Tibial artery (tissue), 4 donors: ENCODE results near the gene ONECUT3.
A peak's percentile ranks its signal among the peaks of the same experiment; 100 is the strongest.

Experiments
- DNase-seq, 2 donors: peaks; one replicate each; pipeline ENCODE4 v3.0.0-alpha.2; 2019
- H3K27ac ChIP-seq, 2 donors: fragments of 200-600 bp; sonication (generic) in 1 of 2; 1 replicate in 1 of 2; 2 replicates in 1 of 2; pipeline ENCODE4 v1.5.1; 2018 to 2019; ENCODE audit warnings: mild to moderate bottlenecking in 1 of 2
- H3K27me3 ChIP-seq, 2 donors: fragments of 200-600 bp; sonication (generic) in 1 of 2; one replicate each; pipeline versions ENCODE4 v1.5.1 to v1.6.0; 2016 to 2019
- H3K36me3 ChIP-seq, 3 donors: fragments of 200-600 bp; sonication (generic) in 2 of 3; one replicate each; pipeline ENCODE4 v1.5.1; 2016 to 2019; ENCODE audit warnings: mild to moderate bottlenecking in 2 of 3
- H3K4me1 ChIP-seq, 4 donors: fragments of 200-600 bp; sonication (generic) in 2 of 4; 1 replicate in 3 of 4; 2 replicates in 1 of 4; pipeline ENCODE4 v1.5.1; 2016 to 2019
- H3K4me3 ChIP-seq, 2 donors: fragments of 200-600 bp; sonication (generic) in 1 of 2; 1 replicate in 1 of 2; 2 replicates in 1 of 2; pipeline ENCODE4 v1.5.1; 2018 to 2019; ENCODE audit warnings: mild to moderate bottlenecking in 2 of 2
- H3K9me3 ChIP-seq, 3 donors: fragments of 200-600 bp; sonication (generic) in 1 of 3; one replicate each; pipeline ENCODE4 v1.5.1; 2016 to 2019
- intact Hi-C: fragments of 100-400 bp; cut with DNase I; formaldehyde crosslinking; loops from one replicate; pipeline ENCODE4 v1.15.0; 2023; ENCODE audit warnings: low total_unique reads
- TF ChIP-seq, protein P1 (sequence below), 2 experiments: fragments of 200-600 bp in 1 of 2; fragments of 450-650 bp in 1 of 2; IDR thresholded peaks; one replicate each; pipeline ENCODE4 v1.5.1; 2017 to 2019; ENCODE audit warnings: antibody characterized with exemption in 2 of 2, mild to moderate bottlenecking in 1 of 2, moderate library complexity in 1 of 2

ONECUT3 gene

DNA sequence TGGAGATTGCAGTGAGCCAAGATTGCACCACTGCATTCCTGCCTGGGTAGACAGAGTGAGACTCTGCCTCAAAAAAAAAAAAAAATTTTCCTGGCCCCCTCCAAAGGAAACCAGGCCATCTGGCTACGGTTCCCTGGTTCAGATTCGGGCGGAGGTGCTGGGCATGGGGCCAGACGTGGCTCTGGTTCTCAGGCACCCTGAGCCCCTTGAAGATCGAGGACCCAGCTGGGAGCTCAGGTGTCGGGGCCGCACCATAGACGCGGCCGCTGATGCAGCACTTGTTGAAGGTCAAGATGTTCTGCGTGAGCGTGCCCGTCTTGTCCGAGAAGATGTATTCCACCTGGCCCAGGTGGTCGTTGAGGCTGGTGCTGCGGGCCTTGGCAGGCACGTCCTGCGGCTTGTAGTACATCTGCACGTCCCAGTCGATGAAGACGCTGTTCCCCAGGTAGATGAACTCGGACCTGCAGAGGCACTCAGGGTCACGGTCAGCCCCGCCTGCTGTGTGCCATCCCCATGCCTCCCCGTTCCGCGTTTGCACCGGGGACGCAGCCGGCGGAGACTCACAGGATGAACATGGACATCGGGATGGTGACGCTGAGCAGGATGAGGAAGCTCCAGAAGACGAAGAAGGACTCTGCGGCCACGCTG is 46.5 kb downstream of the ONECUT3 start:
- peaks cover 0 to 22% of the 10 kb centered on the region in 2 donors for H3K27me3 ChIP-seq
- intact Hi-C loops: no loop called here
- no peak for DNase-seq

DNA sequence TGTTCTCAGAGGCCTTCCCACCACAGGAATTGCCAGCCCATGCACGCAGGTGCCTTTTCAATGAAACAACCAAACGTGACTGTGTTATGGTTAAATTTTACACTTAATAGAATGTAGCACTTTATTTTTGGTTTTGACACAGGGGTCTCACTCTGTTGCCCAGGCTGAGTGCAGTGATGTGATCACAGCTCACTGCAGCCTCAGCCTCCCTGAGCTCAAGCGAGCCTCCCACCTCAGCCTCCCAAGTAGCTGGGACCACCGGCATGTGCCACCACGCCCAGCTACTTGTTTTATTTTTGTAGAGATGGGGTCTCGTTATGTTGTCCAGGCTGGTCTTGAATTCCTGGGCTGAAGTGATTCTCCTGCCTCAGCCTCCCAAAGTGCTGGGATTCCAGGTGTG is 51.6 kb downstream of the ONECUT3 start:
- Histone ChIP-seq H3K36me3 (no peaks in the 10 kb centered on the region), H3K9me3 (no peaks in the 10 kb centered on the region), H3K4me3 (no peak overlapping the region), H3K27ac (no peak overlapping the region), H3K4me1 (no peaks in the 10 kb centered on the region), H3K27me3 (no peaks in the 10 kb centered on the region)
- TF ChIP-seq, protein P1, sequence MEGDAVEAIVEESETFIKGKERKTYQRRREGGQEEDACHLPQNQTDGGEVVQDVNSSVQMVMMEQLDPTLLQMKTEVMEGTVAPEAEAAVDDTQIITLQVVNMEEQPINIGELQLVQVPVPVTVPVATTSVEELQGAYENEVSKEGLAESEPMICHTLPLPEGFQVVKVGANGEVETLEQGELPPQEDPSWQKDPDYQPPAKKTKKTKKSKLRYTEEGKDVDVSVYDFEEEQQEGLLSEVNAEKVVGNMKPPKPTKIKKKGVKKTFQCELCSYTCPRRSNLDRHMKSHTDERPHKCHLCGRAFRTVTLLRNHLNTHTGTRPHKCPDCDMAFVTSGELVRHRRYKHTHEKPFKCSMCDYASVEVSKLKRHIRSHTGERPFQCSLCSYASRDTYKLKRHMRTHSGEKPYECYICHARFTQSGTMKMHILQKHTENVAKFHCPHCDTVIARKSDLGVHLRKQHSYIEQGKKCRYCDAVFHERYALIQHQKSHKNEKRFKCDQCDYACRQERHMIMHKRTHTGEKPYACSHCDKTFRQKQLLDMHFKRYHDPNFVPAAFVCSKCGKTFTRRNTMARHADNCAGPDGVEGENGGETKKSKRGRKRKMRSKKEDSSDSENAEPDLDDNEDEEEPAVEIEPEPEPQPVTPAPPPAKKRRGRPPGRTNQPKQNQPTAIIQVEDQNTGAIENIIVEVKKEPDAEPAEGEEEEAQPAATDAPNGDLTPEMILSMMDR (IDR thresholded peaks at IDR 0.05): no peak
- intact Hi-C loops: no loop called here
- no peak for DNase-seq

More for the DNA sequence above, 46.5 kb downstream of the ONECUT3 start:
- TF ChIP-seq, protein P1 (IDR thresholded peaks at IDR 0.05): no peak
- H3K4me1 ChIP-seq: peaks cover 0 to 9% (median 3%) of the 10 kb centered on the region in 4 donors
- no peak overlapping the region for H3K4me3 ChIP-seq
- no peaks in the 10 kb centered on the region for H3K36me3 ChIP-seq
- H3K9me3 ChIP-seq: no peaks in the 10 kb centered on the region
- H3K27ac ChIP-seq: no peak overlapping the region

DNA sequence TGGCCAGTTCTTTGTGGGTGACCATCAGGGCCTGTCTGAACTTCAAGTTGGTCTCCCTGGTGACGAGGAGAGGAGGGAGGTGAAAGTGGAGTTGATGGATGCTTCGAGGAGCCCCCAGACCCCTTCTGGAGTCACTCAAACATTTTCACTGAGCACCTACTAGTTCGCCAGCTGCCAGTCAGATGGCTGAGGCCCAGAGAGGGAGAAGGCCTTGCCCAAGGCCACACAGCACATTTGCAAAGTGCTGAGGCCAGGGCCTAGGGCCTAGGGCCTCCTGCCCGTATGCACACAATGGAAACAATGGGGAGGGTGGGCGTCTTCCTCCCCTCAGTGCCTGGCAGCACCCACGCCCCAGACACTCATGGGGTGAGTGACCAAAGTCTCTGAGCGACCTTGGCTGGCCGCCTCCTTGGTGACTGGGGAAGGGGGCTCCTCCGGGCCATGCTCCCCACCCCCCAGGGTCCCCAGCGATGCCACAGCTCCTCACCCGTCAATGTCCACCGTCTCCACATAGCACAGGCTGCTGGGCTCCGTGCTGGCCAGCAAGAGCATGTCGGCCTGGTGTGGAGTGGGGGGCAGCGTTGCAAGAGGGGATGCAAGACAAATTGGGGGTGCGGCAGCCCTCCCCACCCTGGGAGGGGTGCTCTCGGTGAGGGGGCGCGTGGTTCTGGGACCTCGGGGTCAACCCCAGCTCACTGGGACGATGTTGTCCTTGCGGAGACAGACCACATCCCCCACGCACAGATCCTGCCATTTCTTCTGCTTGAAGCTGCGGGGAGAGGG is 52.3 kb downstream of the ONECUT3 start:
- no peak overlapping the region for H3K27ac ChIP-seq
- TF ChIP-seq, protein P1 (IDR thresholded peaks at IDR 0.05): no peak

DNA sequence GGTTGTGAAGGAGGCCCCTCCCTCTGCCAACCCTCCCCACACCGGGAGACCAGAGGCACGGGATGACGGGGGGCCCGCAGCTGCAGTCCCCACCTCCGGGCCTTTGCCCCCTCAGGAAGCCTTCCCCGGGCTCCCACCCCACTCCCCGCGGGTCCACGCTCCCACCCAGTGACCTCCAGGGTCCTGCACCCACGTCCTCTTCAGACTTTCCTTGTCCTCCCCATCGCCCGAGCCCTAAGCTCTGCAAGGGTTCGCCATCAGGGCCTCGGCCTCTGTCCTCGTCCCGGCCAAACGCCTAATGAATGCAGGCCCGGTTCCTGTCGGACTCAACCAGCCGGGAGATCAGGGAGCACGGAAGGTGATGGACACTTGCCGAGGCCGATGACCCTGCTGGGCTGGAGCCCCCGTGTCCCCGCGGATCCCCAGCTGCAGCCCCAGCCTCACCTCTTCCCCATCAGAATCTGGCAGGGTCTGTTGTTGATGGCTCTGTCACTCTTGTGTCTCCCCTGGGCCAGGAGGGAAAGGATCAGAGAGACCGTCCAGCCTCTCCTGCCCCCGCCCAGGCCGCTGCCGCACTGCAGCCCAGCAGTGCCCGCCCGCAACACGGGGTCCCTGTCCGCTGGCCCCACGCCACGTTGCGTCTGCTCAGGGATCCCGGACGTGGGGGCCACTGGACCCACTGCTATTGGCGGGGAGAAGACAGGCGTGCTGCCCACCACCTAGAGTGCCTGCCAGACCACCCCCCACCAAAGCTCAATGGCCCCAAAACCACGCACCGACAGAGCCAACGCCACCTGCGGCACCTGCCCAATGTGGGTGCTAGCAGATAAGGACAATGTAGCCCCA is 53.1 kb downstream of the ONECUT3 start:
- H3K4me3 ChIP-seq: no peak overlapping the region
- intact Hi-C loops: no loop called here
- DNase-seq: peak in 1 of 2 donors; percentile 66
- no peaks in the 10 kb centered on the region for H3K9me3 ChIP-seq
- peaks cover 0 to 3% (median 1%) of the 10 kb centered on the region in 4 donors for H3K4me1 ChIP-seq
- H3K27ac ChIP-seq: no peak overlapping the region
- no peaks in the 10 kb centered on the region for H3K27me3 ChIP-seq
- TF ChIP-seq, protein P1 (IDR thresholded peaks at IDR 0.05): no peak
- H3K36me3 ChIP-seq: no peaks in the 10 kb centered on the region

More for the DNA sequence above, 52.3 kb downstream of the ONECUT3 start:
- Histone ChIP-seq H3K36me3 (no peaks in the 10 kb centered on the region), H3K4me1 (no peaks in the 10 kb centered on the region), H3K27me3 (no peaks in the 10 kb centered on the region), H3K9me3 (no peaks in the 10 kb centered on the region), H3K4me3 (no peak overlapping the region)
- no peak for DNase-seq
- intact Hi-C loops: no loop called here

DNA sequence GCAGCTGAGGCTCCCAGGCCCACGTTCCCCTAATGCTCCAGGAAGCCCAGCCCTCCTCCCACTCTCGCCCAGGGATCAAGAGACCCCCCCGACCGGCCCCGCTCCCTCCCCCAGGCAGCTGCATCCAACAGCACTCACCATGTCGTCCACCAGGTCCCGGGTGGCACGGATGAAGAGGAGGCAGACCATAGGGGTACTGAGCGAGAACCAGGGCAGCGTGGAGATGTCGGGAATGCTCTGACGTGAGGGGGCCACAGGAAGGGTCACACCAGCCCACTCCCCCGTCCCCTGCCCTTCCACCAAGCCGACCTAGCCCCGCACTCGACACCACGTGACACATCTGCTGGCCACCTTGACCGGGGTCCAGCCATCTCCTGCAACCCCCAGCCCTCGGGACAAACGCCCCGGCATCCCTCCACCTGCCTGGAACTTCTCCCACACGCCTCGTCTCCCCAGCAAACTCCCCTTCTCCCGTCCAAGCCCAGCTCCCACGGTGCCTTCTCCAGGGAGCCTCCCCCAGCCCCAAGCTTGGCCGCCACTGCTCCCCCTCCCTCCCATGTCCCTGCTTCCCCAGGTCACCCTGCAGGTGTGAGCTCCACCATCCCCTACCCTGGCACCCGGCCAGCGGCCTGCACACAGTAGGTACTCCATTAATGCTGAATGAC is 53.9 kb downstream of the ONECUT3 start:
- H3K4me3 ChIP-seq: no peak overlapping the region
- H3K27me3 ChIP-seq: no peaks in the 10 kb centered on the region
- TF ChIP-seq, protein P1 (IDR thresholded peaks at IDR 0.05): no peak
- H3K4me1 ChIP-seq: peaks cover 0 to 11% (median 8%) of the 10 kb centered on the region in 4 donors
- no peak overlapping the region for H3K27ac ChIP-seq
- no peaks in the 10 kb centered on the region for H3K9me3 ChIP-seq
- intact Hi-C loops: no loop called here
- no peak for DNase-seq
- H3K36me3 ChIP-seq: no peaks in the 10 kb centered on the region
